Suprapubic skin (tissue), 4 donors: ENCODE results near the gene MGAM2. TPM values are rescaled to one million over a fixed set of nuclear protein-coding genes. Genes with fewer than 3 reads are reported as not detected.

Experiments
- DNase-seq, 2 donors: peaks; one replicate each; pipeline ENCODE4 v3.0.0-alpha.2; 2019; ENCODE audit warnings: low spot score in 2 of 2
- H3K27ac ChIP-seq: fragments of 200-600 bp; sonication (generic); one replicate; pipeline ENCODE4 v1.5.1; 2019
- H3K27me3 ChIP-seq: fragments of 200-600 bp; sonication (generic); one replicate; pipeline ENCODE4 v1.5.1; 2019
- H3K36me3 ChIP-seq: fragments of 200-600 bp; sonication (generic); one replicate; pipeline ENCODE4 v1.5.1; 2019
- H3K4me1 ChIP-seq: fragments of 200-600 bp; sonication (generic); one replicate; pipeline ENCODE4 v1.5.1; 2019
- H3K4me3 ChIP-seq: fragments of 200-600 bp; sonication (generic); one replicate; pipeline ENCODE4 v1.5.1; 2019; ENCODE audit warnings: mild to moderate bottlenecking
- H3K9me3 ChIP-seq: fragments of 200-600 bp; sonication (generic); one replicate; pipeline ENCODE4 v1.5.1; 2019
- CTCF ChIP-seq, 2 donors: fragments of 200-600 bp in 1 of 2; fragments of 450-650 bp in 1 of 2; sonication (generic) in 1 of 2; IDR thresholded peaks; one replicate each; pipeline ENCODE4 v1.5.1; 2016 to 2019; ENCODE audit warnings: antibody characterized with exemption in 2 of 2, mild to moderate bottlenecking in 1 of 2, moderate library complexity in 1 of 2
- EP300 ChIP-seq: sonication (generic); formaldehyde crosslinking; IDR thresholded peaks from one replicate; pipeline ENCODE4 v1.6.1; 2017; ENCODE audit warnings: antibody characterized with exemption
- POLR2A ChIP-seq, 2 donors: fragments of 450-650 bp; IDR thresholded peaks; one replicate each; pipeline ENCODE4 v1.6.1; 2017; ENCODE audit warnings: antibody characterized with exemption in 2 of 2, mild to moderate bottlenecking in 2 of 2, moderate library complexity in 2 of 2
- POLR2AphosphoS5 ChIP-seq, 3 donors: sonication (generic); formaldehyde crosslinking; IDR thresholded peaks; one replicate each; pipeline ENCODE4 v1.6.1; 2017; ENCODE audit warnings: antibody characterized with exemption in 3 of 3
- WGBS: methylation state at CpG from one replicate; pipeline ENCODE4 v1.1.5; 2018; 5-methylcytosine and 5-hydroxymethylcytosine counted together
- total RNA-seq, 4 donors: library from RNA; depleted of rRNA; stranded (reverse); fragments of >200 nt; gene quantifications; one replicate each; pipeline ENCODE4 v1.1.0, GENCODE V29; 2016

The MGAM2 gene
- total RNA-seq, 4 donors from 2014 or later: 0.11 to 0.97 (median 0.47) TPM; not detected in 1

DNA sequence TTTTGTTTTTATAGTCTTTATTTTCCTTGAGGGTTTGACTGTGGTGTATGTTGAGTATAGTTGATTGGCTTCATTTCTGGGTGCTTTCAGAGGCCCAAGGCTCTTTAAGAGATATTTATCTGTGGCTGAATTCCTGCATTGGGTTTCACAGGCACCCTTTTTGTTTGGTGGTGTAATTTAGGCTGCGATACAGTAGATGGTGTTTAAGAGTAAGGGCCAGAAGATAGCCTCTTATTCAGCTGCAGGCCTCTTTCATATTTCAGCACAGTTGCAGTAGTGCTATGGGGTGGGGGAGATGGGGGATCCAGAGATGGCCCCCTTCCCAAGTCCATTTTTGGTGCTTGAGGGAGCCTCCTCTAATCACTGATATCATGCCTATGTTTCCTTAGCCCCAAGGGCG is 69.7 kb downstream of the MGAM2 start:
- Histone ChIP-seq H3K27ac (no peak overlapping the region), H3K36me3 (no peaks in the 10 kb centered on the region), H3K9me3 (no peaks in the 10 kb centered on the region), H3K4me3 (no peak overlapping the region), H3K4me1 (no peaks in the 10 kb centered on the region), H3K27me3 (no peaks in the 10 kb centered on the region)
- TF ChIP-seq POLR2AphosphoS5 (IDR thresholded peaks at IDR 0.05): no peak
- WGBS: 80% methylated on average over 2 of the region's 2 CpGs
- DNase-seq: no peak

DNA sequence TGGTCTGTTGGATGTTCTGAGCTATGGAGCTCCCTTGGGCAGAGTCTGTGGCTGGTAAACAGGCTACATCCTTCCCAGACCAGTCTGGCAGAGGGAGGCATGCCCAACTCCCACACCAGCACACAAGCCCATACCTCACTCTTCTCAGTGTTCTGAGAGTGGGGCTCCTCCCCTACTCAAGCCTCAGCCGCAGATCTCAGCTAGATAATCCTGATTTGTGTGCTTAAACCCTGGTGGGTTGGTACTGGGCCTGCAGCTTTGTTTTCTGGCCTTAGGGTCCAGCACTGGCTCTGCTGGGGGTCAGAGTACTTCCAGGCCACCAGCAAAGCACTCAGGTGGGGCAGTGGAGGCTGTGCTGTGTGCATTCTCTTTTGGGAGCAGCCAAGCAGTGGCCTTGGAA is 70.4 kb downstream of the MGAM2 start:
- Histone ChIP-seq H3K27ac (no peak overlapping the region), H3K27me3 (no peaks in the 10 kb centered on the region), H3K9me3 (no peaks in the 10 kb centered on the region), H3K4me1 (no peaks in the 10 kb centered on the region), H3K4me3 (no peak overlapping the region), H3K36me3 (no peaks in the 10 kb centered on the region)
- 64% methylated on average over 1 of the region's 1 CpG for WGBS
- DNase-seq: no peak
- TF ChIP-seq POLR2AphosphoS5 (IDR thresholded peaks at IDR 0.05) (no peak), EP300 (no peak), CTCF (IDR thresholded peaks at IDR 0.05) (no peak), POLR2A (IDR thresholded peaks at IDR 0.05) (no peak)

DNA sequence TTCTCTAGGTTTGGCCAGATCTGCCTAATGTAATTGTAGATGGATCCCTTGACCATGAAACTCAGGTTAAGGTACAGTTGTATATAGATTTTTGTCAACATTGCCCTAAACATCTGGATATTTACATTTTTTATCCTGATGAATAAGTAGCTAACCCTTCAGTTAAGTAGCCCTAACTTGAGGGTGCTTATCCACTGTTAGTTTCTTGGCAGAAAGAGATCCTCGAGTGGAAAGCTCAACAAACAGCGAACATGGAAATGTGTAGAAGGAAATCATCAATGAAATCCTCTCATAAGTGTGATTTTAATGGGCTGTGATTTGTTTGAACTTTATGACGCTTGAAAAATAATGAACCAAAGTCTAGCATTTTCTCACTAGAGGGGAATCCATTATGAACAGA is 73.6 kb downstream of the MGAM2 start:
- 70% methylated on average over 3 of the region's 3 CpGs for WGBS
- Histone ChIP-seq H3K9me3 (no peaks in the 10 kb centered on the region), H3K4me1 (no peaks in the 10 kb centered on the region), H3K4me3 (no peak overlapping the region), H3K36me3 (no peaks in the 10 kb centered on the region), H3K27ac (no peak overlapping the region), H3K27me3 (no peaks in the 10 kb centered on the region)
- TF ChIP-seq POLR2AphosphoS5 (IDR thresholded peaks at IDR 0.05) (no peak), CTCF (IDR thresholded peaks at IDR 0.05) (no peak), POLR2A (IDR thresholded peaks at IDR 0.05) (no peak), EP300 (no peak)
- no peak for DNase-seq

GRCh38 chr7:142185801-142186200 is 74.3 kb downstream of the MGAM2 start:
- Histone ChIP-seq H3K4me3 (no peak overlapping the region), H3K27ac (no peak overlapping the region), H3K4me1 (no peaks in the 10 kb centered on the region), H3K27me3 (no peaks in the 10 kb centered on the region), H3K9me3 (no peaks in the 10 kb centered on the region), H3K36me3 (no peaks in the 10 kb centered on the region)
- TF ChIP-seq POLR2A (IDR thresholded peaks at IDR 0.05) (no peak), CTCF (IDR thresholded peaks at IDR 0.05) (no peak), POLR2AphosphoS5 (IDR thresholded peaks at IDR 0.05) (no peak), EP300 (no peak)
- DNase-seq: no peak
- WGBS: 68% methylated on average over 5 of the region's 5 CpGs

DNA sequence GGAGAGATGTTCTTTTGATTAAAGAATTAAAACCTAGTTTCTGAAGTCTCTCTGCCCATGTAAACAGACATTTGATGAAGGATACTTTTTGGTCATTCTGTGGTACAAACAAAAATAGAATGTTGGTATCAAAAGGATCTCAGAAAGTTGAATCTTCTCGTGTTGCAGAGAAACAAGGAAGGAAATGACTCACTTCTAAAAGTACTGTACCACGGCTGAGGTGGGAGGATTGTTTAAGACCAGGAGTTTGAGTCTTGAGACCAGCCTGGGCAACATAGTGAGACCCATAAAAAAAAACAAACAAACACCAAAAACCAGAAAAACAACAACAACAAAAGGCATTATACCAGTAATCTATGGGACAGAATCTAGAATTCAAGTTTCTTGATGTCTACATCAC is 76.6 kb downstream of the MGAM2 start:
- Histone ChIP-seq H3K27me3 (no peaks in the 10 kb centered on the region), H3K36me3 (no peaks in the 10 kb centered on the region), H3K9me3 (no peaks in the 10 kb centered on the region), H3K27ac (no peak overlapping the region), H3K4me3 (no peak overlapping the region), H3K4me1 (no peaks in the 10 kb centered on the region)
- no peak for TF ChIP-seq POLR2A (IDR thresholded peaks at IDR 0.05)
- no peak for TF ChIP-seq CTCF (IDR thresholded peaks at IDR 0.05)
- TF ChIP-seq EP300: no peak
- no peak for TF ChIP-seq POLR2AphosphoS5 (IDR thresholded peaks at IDR 0.05)
- no peak for DNase-seq
- WGBS: 44% methylated on average over 2 of the region's 2 CpGs

DNA sequence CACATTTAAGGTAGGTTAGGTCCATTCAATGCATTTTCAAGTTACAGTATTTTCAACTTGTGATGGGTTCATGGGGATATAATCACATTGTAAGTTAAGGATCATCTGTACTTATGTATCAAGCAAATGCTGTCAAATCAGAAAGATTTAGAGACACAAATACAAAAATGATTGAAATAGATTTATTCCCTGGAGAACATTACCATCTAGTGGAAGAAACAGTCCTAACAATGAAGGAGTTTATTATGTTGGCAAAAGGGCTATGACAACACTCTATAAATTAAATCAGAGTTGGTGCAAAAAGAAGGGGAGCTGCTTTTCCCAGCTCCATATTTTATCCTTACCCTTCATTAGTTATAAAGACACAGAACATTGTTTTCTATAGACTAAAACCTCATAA is 77.3 kb downstream of the MGAM2 start:
- H3K27me3 ChIP-seq: no peaks in the 10 kb centered on the region
- H3K27ac ChIP-seq: no peak overlapping the region
- no peaks in the 10 kb centered on the region for H3K36me3 ChIP-seq
- no peak for DNase-seq
- no peaks in the 10 kb centered on the region for H3K9me3 ChIP-seq
- TF ChIP-seq CTCF (IDR thresholded peaks at IDR 0.05) (no peak), POLR2A (IDR thresholded peaks at IDR 0.05) (no peak), POLR2AphosphoS5 (IDR thresholded peaks at IDR 0.05) (no peak), EP300 (no peak)
- H3K4me3 ChIP-seq: no peak overlapping the region
- no peaks in the 10 kb centered on the region for H3K4me1 ChIP-seq
